ENCODE data around the gene METTL23.
"Not testable (repeated sequence)": the region's sequence is repeated elsewhere in the genome, so short reads cannot be mapped to it uniquely, and the experiment has no call there.

Gene METTL23

GRCh38 chr17:76735586-76736348 is 9.1 kb downstream of the METTL23 start:
- no peak for DNase-seq

- DNase-seq = peak; percentile 83 to 91 (median 85)
These were observed 9.9 kb downstream of the METTL23 start for GRCh38 chr17:76736349-76737081.

GRCh38 chr17:76737082-76737675 is 10.5 kb downstream of the METTL23 start, which contains the start of gene SRSF2:
Gene SRSF2, minus strand, starts transcription at chr17:76737331. Its CDS starts 171 bp downstream, at chr17:76737160.
- DNase-seq = peak; percentile 99 to 100 (median 100)

- peak; percentile 94 to 97 (median 95) for DNase-seq
These were observed 11.2 kb downstream of the METTL23 start, which contains the start of gene MFSD11 for GRCh38 chr17:76737676-76738467. Gene MFSD11, plus strand, starts transcription at chr17:76738119. Its CDS starts 234 bp downstream, at chr17:76738353.

- peak in 1 of 3 donors; percentile 33 for DNase-seq
These were observed 11.8 kb downstream of the METTL23 start for GRCh38 chr17:76738468-76738850.

- DNase-seq = not testable (repeated sequence)
These were observed 13.0 kb downstream of the METTL23 start for GRCh38 chr17:76739568-76740115.

GRCh38 chr17:76740329-76741118 is 13.9 kb downstream of the METTL23 start:
- DNase-seq = no peak

GRCh38 chr17:76742958-76743357 is 16.3 kb downstream of the METTL23 start:
- DNase-seq = peak in 2 of 3 donors; percentile 17 to 48

GRCh38 chr17:76744747-76745146 is 18.1 kb downstream of the METTL23 start:
- DNase-seq = no peak

GRCh38 chr17:76745785-76746184 is 19.1 kb downstream of the METTL23 start:
- DNase-seq = not testable (repeated sequence)

- DNase-seq = no peak
These were observed 21.2 kb downstream of the METTL23 start for GRCh38 chr17:76747716-76748363.

GRCh38 chr17:76748657-76749056 is 22.0 kb downstream of the METTL23 start:
- DNase-seq = no peak

GRCh38 chr17:76751416-76751993 is 24.9 kb downstream of the METTL23 start:
- DNase-seq = no peak

GRCh38 chr17:76752006-76752405 is 25.4 kb downstream of the METTL23 start:
- no peak for DNase-seq

- no peak for DNase-seq
These were observed 26.7 kb downstream of the METTL23 start for GRCh38 chr17:76753061-76753961.

- no peak for DNase-seq
These were observed 28.6 kb downstream of the METTL23 start for GRCh38 chr17:76755285-76755684.

GRCh38 chr17:76757256-76757655 is 30.6 kb downstream of the METTL23 start:
- no peak for DNase-seq

GRCh38 chr17:76758570-76758969 is 31.9 kb downstream of the METTL23 start:
- no peak for DNase-seq

GRCh38 chr17:76772842-76773525 is 46.3 kb downstream of the METTL23 start:
- peak; percentile 62 to 75 (median 68) for DNase-seq
